Loucy (cell line): ENCODE data around the gene HOXD11.

Experiments used
- H2AFZ ChIP-seq: fragments of 200-600 bp; sonication (generic); 2 replicates; pipeline ENCODE4 v1.6.0; 2016; ENCODE audit warnings: antibody characterized with exemption, mild to moderate bottlenecking, low read length, moderate library complexity
- H3F3A ChIP-seq: fragments of 200-600 bp; 2 replicates; pipeline ENCODE4 v1.6.0; 2016; ENCODE audit warnings: antibody characterized with exemption, low read depth, mild to moderate bottlenecking
- H3K27me3 ChIP-seq: fragments of 200-600 bp; sonication (generic); 2 replicates; pipeline ENCODE4 v1.6.1; 2014; ENCODE audit warnings: low read length, mild to moderate bottlenecking; ENCODE audit not compliant: insufficient read depth, poor library complexity, severe bottlenecking
- H3K36me3 ChIP-seq: fragments of 200-600 bp; sonication (generic); 2 replicates; pipeline ENCODE4 v1.6.1; 2016; ENCODE audit warnings: low read length; ENCODE audit not compliant: insufficient read depth
- H3K4me1 ChIP-seq: fragments of 200-600 bp; sonication (generic); 2 replicates; pipeline ENCODE4 v1.5.1; 2014; ENCODE audit warnings: low read length, mild to moderate bottlenecking; ENCODE audit not compliant: insufficient read depth, poor library complexity, severe bottlenecking
- H3K4me2 ChIP-seq: fragments of 200-600 bp; sonication (generic); 2 replicates; pipeline ENCODE4 v1.6.0; 2014; ENCODE audit warnings: antibody characterized with exemption, low read length, low read depth, mild to moderate bottlenecking; ENCODE audit not compliant: poor library complexity, severe bottlenecking
- H3K4me3 ChIP-seq: fragments of 200-600 bp; sonication (generic); 2 replicates; pipeline ENCODE4 v1.5.1; 2014; ENCODE audit warnings: low read length, mild to moderate bottlenecking, mixed read lengths; ENCODE audit not compliant: poor library complexity, severe bottlenecking
- H3K79me2 ChIP-seq: fragments of 200-600 bp; sonication (generic); 2 replicates; pipeline ENCODE4 v1.6.1; 2014; ENCODE audit warnings: low read length; ENCODE audit not compliant: insufficient read depth
- H3K9ac ChIP-seq: fragments of 200-600 bp; sonication (generic); 2 replicates; pipeline ENCODE4 v1.6.0; 2014; ENCODE audit warnings: mild to moderate bottlenecking, low read depth, low read length, moderate library complexity; ENCODE audit not compliant: poor library complexity, severe bottlenecking
- H3K9me2 ChIP-seq: fragments of 200-600 bp; sonication (generic); replicated peaks from 2 replicates; pipeline ENCODE4 v1.6.1; 2016; ENCODE audit warnings: low read depth, low read length, mixed read lengths
- H3K9me3 ChIP-seq: fragments of 200-600 bp; sonication (generic); 2 replicates; pipeline ENCODE4 v1.6.1; 2014; ENCODE audit warnings: mild to moderate bottlenecking, antibody characterized with exemption, low read length, low read depth; ENCODE audit not compliant: insufficient read depth
- H4K20me1 ChIP-seq: fragments of 200-600 bp; sonication (generic); 2 replicates; pipeline ENCODE4 v1.6.0; 2014; ENCODE audit warnings: antibody characterized with exemption, low read length, mild to moderate bottlenecking; ENCODE audit not compliant: insufficient read depth, poor library complexity, severe bottlenecking
- EZH2phosphoT487 ChIP-seq: fragments of 200-600 bp; IDR thresholded peaks from 2 replicates; pipeline ENCODE4 v1.6.1; 2018; ENCODE audit warnings: antibody characterized with exemption, mild to moderate bottlenecking, moderate library complexity, borderline replicate concordance
- TF ChIP-seq, protein P1 (sequence below): fragments of 200-600 bp; sonication (generic); conservative IDR thresholded peaks from 2 replicates; pipeline ENCODE4 v1.5.1; 2014; ENCODE audit warnings: mild to moderate bottlenecking, antibody characterized with exemption, low read length

HOXD11 gene

DNA sequence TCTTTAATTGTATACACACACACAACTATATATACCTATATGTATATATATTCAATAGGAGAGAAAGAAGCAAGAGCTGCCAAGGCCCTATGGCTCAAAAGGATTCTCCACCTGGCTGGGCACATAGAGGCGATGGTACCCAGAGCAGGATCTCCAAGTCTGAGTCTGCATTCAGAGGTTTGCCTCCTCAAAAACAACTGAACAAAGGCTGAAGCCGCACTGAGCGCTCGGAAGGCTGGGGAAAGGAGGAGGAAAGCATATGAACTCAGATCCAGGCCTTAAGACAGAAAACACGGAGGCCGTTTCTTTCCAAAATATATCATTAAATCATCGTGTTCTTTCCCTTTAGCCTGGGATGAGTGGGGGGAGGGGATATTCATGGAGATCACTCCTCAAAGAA, 3.9 kb upstream of the HOXD11 start:
- Histone ChIP-seq H3K4me1 (peaks cover 3% of the 10 kb centered on the region), H3K36me3 (no peaks in the 10 kb centered on the region), H3F3A (no peaks in the 10 kb centered on the region), H3K9ac (no peak overlapping the region), H2AFZ (no peak overlapping the region), H3K4me3 (no peak overlapping the region), H4K20me1 (no peaks in the 10 kb centered on the region), H3K27me3 (no peaks in the 10 kb centered on the region), H3K79me2 (no peaks in the 10 kb centered on the region), H3K9me2 (no peaks in the 10 kb centered on the region), H3K9me3 (no peaks in the 10 kb centered on the region), H3K4me2 (no peak overlapping the region)
- TF ChIP-seq, protein P1, sequence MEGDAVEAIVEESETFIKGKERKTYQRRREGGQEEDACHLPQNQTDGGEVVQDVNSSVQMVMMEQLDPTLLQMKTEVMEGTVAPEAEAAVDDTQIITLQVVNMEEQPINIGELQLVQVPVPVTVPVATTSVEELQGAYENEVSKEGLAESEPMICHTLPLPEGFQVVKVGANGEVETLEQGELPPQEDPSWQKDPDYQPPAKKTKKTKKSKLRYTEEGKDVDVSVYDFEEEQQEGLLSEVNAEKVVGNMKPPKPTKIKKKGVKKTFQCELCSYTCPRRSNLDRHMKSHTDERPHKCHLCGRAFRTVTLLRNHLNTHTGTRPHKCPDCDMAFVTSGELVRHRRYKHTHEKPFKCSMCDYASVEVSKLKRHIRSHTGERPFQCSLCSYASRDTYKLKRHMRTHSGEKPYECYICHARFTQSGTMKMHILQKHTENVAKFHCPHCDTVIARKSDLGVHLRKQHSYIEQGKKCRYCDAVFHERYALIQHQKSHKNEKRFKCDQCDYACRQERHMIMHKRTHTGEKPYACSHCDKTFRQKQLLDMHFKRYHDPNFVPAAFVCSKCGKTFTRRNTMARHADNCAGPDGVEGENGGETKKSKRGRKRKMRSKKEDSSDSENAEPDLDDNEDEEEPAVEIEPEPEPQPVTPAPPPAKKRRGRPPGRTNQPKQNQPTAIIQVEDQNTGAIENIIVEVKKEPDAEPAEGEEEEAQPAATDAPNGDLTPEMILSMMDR = no peak
- TF ChIP-seq EZH2phosphoT487 = no peak

DNA sequence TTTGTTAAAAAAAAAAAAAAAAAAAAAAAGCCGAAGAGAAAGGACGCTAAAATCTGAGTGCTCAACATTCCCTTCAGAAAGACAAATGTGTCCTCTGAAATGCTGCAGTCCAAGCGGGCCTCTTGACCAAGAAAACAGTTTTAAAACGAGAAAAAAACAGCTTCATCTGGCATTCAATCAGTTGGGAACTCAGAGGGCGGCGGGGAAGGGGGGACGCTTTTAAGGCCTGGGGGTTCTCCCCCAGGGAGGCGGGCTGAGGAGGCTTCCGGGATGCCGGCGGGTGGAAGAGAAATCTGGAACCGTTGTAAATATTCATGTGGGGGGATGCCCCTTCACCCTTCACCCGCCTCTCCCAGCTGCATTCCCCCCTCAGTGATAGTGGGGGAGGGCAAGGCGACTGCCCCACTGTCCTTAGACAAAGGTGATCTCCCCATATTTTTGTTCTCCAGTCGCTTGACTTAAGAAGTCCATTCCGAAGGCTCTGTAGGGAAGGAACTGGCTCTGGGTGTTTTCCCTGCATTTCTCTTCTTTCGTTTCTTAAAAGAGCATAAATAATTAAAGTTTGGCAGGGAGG, 3.3 kb upstream of the HOXD11 start:
- Histone ChIP-seq H3K9ac (no peak overlapping the region), H3K4me2 (peak overlapping the region; percentile 46), H2AFZ (no peak overlapping the region), H3F3A (no peaks in the 10 kb centered on the region), H3K4me3 (no peak overlapping the region), H4K20me1 (no peaks in the 10 kb centered on the region), H3K27me3 (no peaks in the 10 kb centered on the region), H3K79me2 (no peaks in the 10 kb centered on the region), H3K9me3 (no peaks in the 10 kb centered on the region), H3K36me3 (no peaks in the 10 kb centered on the region), H3K9me2 (no peaks in the 10 kb centered on the region), H3K4me1 (peaks cover 3% of the 10 kb centered on the region)
- no peak for TF ChIP-seq EZH2phosphoT487
- TF ChIP-seq, protein P1 = no peak

DNA sequence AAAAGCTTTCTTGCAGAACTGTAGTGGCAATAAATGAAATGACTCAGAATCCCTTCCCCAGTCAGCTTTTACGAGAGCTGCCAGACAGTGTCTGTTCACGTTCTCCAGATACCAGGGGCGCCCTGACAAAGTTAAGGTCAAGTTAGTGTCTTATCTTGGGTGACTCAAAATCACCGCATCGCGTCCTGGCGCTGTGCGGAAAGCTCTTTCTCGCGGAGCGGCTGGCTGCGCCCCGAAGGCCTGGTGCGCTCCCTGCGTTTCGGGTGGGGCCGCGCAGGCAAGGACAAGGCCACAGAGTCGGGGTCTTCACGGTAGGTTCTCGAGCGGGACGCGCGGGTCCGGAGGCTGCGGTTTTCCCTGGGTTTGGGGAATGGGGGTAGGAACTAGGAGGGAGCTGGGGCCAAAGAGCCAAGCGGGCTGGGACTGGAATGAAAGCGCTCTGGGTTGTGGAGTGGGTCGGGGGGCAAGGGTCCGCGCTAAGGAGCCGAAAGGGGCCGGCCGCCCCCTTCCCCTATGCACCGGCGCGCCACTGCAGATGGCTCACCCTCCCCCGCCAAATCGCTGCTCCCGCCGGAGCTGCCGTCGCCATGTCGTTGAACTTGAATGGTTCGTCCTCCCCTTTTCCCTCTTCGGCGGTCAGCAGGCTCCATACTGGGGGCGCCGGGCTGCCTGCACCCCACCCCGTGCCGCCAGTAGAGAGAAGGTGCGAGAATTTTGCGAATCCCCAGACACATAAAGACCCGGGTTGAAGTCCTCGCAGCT, 2.6 kb upstream of the HOXD11 start:
- no peaks in the 10 kb centered on the region for H3K27me3 ChIP-seq
- peak overlapping the region; percentile 46 for H3K4me2 ChIP-seq

More for the DNA sequence above, 2.6 kb upstream of the HOXD11 start:
- Histone ChIP-seq H4K20me1 (no peaks in the 10 kb centered on the region), H2AFZ (no peak overlapping the region), H3K36me3 (no peaks in the 10 kb centered on the region), H3K9me2 (no peaks in the 10 kb centered on the region), H3K9ac (no peak overlapping the region), H3K4me3 (no peak overlapping the region), H3K4me1 (peaks cover 3% of the 10 kb centered on the region), H3K9me3 (no peaks in the 10 kb centered on the region), H3F3A (no peaks in the 10 kb centered on the region), H3K79me2 (no peaks in the 10 kb centered on the region)
- TF ChIP-seq, protein P1 = no peak
- TF ChIP-seq EZH2phosphoT487 = no peak
